Measurements from ENCODE around the gene ITGAL. TPM values are rescaled to one million over a fixed set of nuclear protein-coding genes. Genes with fewer than 3 reads are reported as not detected.
A peak's percentile ranks its signal among the peaks of the same experiment; 100 is the strongest.

The ITGAL gene
- total and polyA plus RNA-seq, 7 donors: 0.60 to 20.7 (median 2.8) TPM

- intact Hi-C loops (cut with DNase I): loop anchor here (2.0 to 5.0 kb wide), 2 partner anchors 78 to 131 kb away; partner anchors contain the start of gene SEPHS2
- TF ChIP-seq EP300 (IDR thresholded peaks at IDR 0.05) (no peak), POLR2AphosphoS5 (IDR thresholded peaks at IDR 0.05) (no peak), CTCF (IDR thresholded peaks at IDR 0.05) (no peak), POLR2A (IDR thresholded peaks at IDR 0.05) (no peak)
- Histone ChIP-seq H3K4me1 (peaks cover 0 to 26% (median 14%) of the 10 kb centered on the region in 4 donors), H3K27me3 (no peaks in the 10 kb centered on the region), H3K4me3 (peak overlapping the region; percentile 61 to 88 (median 77)), H3K36me3 (peaks cover 0 to 17% (median 0%) of the 10 kb centered on the region in 4 donors), H3K27ac (peak overlapping the region; percentile 94 to 100 (median 100)), H3K9me3 (no peaks in the 10 kb centered on the region)
- no peak for DNase-seq
- WGBS, 2 donors: 47 to 53% methylated on average over 4 of the region's 4 CpGs
Measured at GRCh38 chr16:30525844-30526136, 53.2 kb downstream of the ITGAL start.

- Histone ChIP-seq H3K4me3 (peak within 1 kb of the TSS; percentile 61 to 88 (median 77)), H3K9me3 (no peaks in the 10 kb centered on the region), H3K27ac (peak within 1 kb of the TSS; percentile 94 to 100 (median 100)), H3K4me1 (peaks cover 0 to 26% (median 14%) of the 10 kb centered on the region in 4 donors), H3K36me3 (peaks cover 0 to 22% (median 0%) of the 10 kb centered on the region in 4 donors), H3K27me3 (no peaks in the 10 kb centered on the region)
- TF ChIP-seq EP300 (IDR thresholded peaks at IDR 0.05) (no peak), POLR2AphosphoS5 (IDR thresholded peaks at IDR 0.05) (no peak), CTCF (IDR thresholded peaks at IDR 0.05) (no peak), POLR2A (IDR thresholded peaks at IDR 0.05) (no peak)
- intact Hi-C loops (cut with DNase I): loop anchor here (2.0 to 5.0 kb wide), 2 partner anchors 79 to 131 kb away; partner anchors contain the start of gene SEPHS2
- 1% methylated on average over 73 of the region's 73 CpGs for WGBS, 2 donors
- peak; percentile 79 for DNase-seq
Measured at GRCh38 chr16:30526137-30526822, 53.7 kb downstream of the ITGAL start, which contains the start of gene ZNF768. Gene ZNF768 (minus strand): TSS chr16:30526566. CDS start chr16:30526413, 153 bp downstream.

GRCh38 chr16:30526823-30527634 is 54.5 kb downstream of the ITGAL start:
- Histone ChIP-seq H3K36me3 (peaks cover 0 to 29% (median under 1%) of the 10 kb centered on the region in 4 donors), H3K4me3 (peak overlapping the region; percentile 61 to 88 (median 77)), H3K27ac (peak overlapping the region; percentile 94 to 100 (median 100)), H3K27me3 (no peaks in the 10 kb centered on the region), H3K9me3 (no peaks in the 10 kb centered on the region), H3K4me1 (peaks cover 0 to 26% (median 14%) of the 10 kb centered on the region in 4 donors)
- peak; percentile 99 for DNase-seq
- no peak for TF ChIP-seq EP300 (IDR thresholded peaks at IDR 0.05)
- TF ChIP-seq POLR2AphosphoS5 (IDR thresholded peaks at IDR 0.05): peak; percentile 59 to 92 (median 78)
- TF ChIP-seq CTCF (IDR thresholded peaks at IDR 0.05): peak; percentile 20 to 40 (median 26)
- peak; percentile 50 to 66 for TF ChIP-seq POLR2A (IDR thresholded peaks at IDR 0.05)
- intact Hi-C loops (cut with DNase I): loop anchor here (2.0 to 5.0 kb wide), 2 partner anchors 80 to 130 kb away; partner anchors contain the start of gene SEPHS2
- WGBS, 2 donors: 0% methylated on average over 79 of the region's 79 CpGs

GRCh38 chr16:30527635-30528178 is 55.2 kb downstream of the ITGAL start:
- peak overlapping the region; percentile 10 to 88 (median 74) for H3K4me3 ChIP-seq
- H3K36me3 ChIP-seq: peaks cover 0 to 36% (median 7%) of the 10 kb centered on the region in 4 donors
- no peak for DNase-seq
- H3K4me1 ChIP-seq: peaks cover 0 to 27% (median 15%) of the 10 kb centered on the region in 4 donors
- no peaks in the 10 kb centered on the region for H3K9me3 ChIP-seq
- peak overlapping the region; percentile 94 to 100 (median 100) for H3K27ac ChIP-seq
- 4 to 7% methylated on average over 14 of the region's 14 CpGs for WGBS, 2 donors
- peak in 1 of 4 experiments; percentile 5 for TF ChIP-seq CTCF (IDR thresholded peaks at IDR 0.05)
- no peak for TF ChIP-seq POLR2AphosphoS5 (IDR thresholded peaks at IDR 0.05)
- intact Hi-C loops (cut with DNase I): loop anchor here (2.0 to 5.0 kb wide), 2 partner anchors 80 to 129 kb away; partner anchors contain the start of gene SEPHS2
- no peaks in the 10 kb centered on the region for H3K27me3 ChIP-seq

Measured in sigmoid colon (tissue), 7 donors.